ENCODE data around the gene SSRP1.
"Not testable (repeated sequence)": the region's sequence is repeated elsewhere in the genome, so short reads cannot be mapped to it uniquely, and the experiment has no call there.

The SSRP1 gene

DNA sequence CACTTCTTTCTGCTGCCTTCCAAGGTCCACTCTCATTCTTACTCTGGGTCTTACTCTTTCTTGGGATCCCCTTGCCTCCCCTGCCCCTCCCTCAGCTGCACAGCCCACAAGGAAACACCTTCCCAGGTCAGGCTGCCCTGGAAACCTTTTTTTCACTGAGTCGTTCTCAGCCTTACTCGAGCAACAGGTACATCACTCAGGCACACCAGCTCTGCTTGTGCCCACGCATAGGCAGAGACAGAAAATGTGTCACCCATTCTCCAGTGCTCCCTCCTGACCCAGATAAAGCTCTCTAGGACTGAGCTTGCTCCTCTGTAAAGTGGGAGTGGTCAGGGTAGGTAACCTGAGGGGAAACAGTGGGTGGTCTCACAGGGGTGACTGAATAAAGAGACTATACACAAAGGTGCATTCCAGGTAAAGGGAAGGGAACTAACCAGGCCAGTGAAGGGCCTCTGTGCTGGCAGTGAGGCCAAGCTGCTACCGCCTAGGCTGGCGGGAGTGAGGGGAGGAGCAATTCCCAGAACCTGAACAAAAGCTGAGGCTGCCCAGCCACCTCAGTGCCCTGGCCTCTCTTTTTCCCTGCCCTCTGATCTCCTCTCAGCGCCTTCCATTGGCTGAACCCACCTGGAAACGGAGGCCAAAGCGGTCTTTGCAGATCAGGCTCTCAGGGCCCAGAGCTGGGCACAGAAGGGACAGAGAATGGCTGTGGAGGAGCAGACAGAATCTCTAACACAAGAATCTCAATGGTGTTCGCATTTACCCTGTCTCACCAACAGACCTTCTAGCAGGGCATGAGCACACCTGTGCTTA lies 29.4 kb upstream of the SSRP1 start:
- no peaks in the 10 kb centered on the region for H3K4me1 Mint-ChIP-seq
- no peak for DNase-seq
- H3K9me3 Mint-ChIP-seq, result no peaks in the 10 kb centered on the region
- H3K27me3 Mint-ChIP-seq, result no peaks in the 10 kb centered on the region
- no peak overlapping the region for H3K4me3 Mint-ChIP-seq
- H3K36me3 Mint-ChIP-seq (ENCODE audit: low read depth), result no peaks in the 10 kb centered on the region
- ATAC-seq, result no peak
- H3K27ac Mint-ChIP-seq, result no peak overlapping the region

DNA sequence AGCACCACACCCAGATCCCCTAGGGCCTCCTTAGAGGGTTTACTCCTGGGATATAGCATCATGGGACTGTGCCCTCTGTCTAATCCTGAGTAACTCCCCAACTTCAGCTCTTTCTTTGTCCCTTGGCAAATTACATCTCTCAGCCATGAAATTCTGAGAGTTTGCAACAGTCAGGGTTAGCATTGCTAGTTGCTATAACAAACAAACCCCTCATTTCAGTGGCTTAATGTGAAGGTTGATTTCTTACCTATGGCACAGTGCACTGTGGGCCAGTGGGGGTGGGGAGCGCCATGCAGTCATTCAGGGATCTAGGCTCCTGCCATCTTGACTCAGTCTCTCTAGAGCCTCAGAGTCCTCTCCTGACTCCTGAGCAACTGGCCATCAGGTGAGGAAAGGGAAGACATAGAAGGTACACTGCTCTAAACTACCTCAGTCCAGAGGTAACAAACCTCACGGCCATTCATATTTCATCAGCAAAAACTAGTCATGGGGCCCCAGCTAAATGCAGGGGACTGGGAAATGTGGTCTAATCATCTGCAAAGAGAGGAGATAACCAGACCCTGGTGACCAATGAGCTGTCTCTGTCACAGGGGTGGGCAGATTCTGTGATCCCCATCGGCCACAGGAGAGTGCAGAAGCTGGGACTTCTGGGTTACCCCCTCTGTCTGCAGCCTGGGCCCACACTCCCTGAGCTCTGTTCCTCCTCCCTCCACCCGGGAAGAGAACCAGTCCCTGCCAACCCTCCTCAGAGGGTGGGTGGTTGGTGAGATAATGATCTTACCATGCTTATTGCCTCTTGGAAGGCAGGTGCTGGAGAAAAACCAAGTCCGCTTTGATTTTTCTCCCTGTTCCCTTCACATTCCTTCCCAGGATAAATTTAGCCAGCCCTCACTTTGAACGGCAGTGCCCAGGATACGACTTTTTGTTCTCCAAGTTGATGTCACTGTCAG lies 27.7 kb upstream of the SSRP1 start:
- Mint-ChIP-seq H3K36me3 (ENCODE audit: low read depth) (no peaks in the 10 kb centered on the region), H3K4me1 (no peaks in the 10 kb centered on the region), H3K27ac (no peak overlapping the region), H3K9me3 (no peaks in the 10 kb centered on the region), H3K4me3 (no peak overlapping the region), H3K27me3 (no peaks in the 10 kb centered on the region)
- ATAC-seq (no peak), DNase-seq (no peak)

DNA sequence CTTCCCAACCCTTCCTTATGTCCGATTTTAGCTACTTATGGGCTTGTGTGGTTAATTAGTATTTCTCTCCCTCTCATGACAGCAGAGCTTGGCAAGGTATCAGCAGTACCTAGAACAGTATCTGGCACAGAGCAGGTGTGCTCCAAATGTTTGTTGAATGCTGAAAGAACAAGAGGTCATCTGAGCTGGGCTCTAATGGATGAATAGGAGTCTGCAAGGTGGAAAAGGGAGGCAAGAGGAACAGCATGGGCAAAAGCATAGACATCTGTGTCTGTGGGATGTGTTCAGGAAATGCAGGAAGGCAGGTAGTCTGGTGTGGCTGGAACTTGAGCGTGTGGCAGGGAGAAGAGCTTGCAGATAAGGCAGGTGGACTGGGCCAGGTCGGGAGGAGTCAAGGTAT lies 26.2 kb upstream of the SSRP1 start:
- ATAC-seq, result no peak
- no peak for DNase-seq
- Mint-ChIP-seq H3K27ac (no peak overlapping the region), H3K9me3 (no peaks in the 10 kb centered on the region), H3K4me3 (no peak overlapping the region), H3K36me3 (ENCODE audit: low read depth) (no peaks in the 10 kb centered on the region), H3K27me3 (no peaks in the 10 kb centered on the region), H3K4me1 (no peaks in the 10 kb centered on the region)

DNA sequence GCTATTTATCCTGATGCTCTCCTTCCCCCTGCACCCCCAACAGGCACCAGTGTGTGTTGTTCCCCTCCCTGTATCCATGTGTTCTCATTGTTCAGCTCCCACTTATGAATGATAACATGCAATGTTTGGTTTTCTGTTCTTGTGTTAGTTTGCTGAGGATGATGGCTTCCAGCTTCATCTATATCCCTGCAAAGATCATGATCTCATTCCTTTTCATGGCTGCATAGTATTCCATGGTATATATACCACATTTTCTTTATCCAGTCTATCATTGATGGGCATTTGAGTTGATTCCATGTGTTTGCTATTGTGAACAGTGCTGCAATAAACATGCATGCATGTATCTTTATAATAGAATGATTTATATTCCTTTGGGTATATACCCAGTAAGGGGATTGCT lies 25.7 kb upstream of the SSRP1 start:
- H3K9me3 Mint-ChIP-seq; DNase-seq; H3K27me3 Mint-ChIP-seq; H3K27ac Mint-ChIP-seq; H3K36me3 Mint-ChIP-seq (ENCODE audit: low read depth); ATAC-seq; H3K4me3 Mint-ChIP-seq; H3K4me1 Mint-ChIP-seq: not testable (repeated sequence)

DNA sequence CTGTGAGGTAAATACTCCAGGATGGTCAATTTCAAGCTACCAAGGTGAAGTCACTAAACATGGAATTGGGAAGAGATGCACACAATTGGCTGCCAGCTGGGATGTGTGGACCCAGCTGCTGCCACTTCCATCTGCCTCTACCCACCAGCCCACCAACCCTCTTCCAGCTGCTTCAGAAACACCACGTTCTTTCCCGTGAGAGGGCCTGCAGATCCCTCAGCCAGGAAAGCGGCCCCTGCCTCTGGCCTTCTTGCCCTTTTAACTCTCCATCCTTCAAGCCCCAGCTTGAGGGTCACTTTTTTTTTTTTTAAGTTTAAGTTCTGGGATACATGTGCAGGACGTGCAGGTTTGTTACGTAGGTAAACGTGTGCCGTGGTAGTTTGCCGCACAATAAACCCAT lies 25.3 kb upstream of the SSRP1 start:
- Mint-ChIP-seq H3K36me3 (ENCODE audit: low read depth) (no peaks in the 10 kb centered on the region), H3K4me1 (no peaks in the 10 kb centered on the region), H3K4me3 (no peak overlapping the region), H3K27me3 (peaks cover 5% of the 10 kb centered on the region), H3K9me3 (no peaks in the 10 kb centered on the region), H3K27ac (no peak overlapping the region)
- DNase-seq (no peak), ATAC-seq (no peak)

DNA sequence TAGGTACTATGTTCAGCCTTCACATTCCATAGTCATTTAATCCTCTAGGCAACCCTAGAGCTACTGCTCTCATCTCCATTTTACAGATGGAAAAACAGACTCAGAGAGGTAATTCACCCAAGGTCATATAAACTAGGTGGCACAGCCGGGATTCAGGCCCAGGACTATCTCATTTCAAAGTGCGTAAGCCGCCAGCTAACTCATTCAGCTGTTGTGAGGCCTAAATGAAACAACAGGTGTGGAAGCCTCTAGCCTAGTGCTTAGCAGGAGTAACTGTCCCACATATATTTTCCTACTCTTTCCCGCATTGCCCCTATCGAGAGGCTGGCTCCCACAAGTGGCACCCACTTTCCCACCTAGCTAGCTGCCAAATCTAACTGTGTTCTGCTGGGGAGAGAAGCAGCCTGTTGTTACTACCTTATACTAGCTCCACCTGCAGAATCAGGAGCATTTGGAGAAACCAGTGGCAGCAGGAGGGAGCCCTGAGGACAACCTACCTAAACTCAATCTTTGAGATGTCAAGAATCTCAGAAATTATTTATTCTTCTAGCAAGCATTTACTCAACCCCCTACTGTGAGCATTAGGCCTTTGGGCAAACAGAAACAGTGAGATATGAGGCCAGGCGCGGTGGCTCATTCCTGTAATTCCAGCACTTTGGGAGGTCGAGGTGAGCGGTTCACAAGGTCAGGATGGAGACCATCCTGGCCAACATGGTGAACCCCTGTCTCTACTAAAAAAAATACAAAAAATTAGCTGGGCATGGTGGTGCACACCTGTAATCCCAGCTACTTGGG lies 24.4 kb upstream of the SSRP1 start:
- peaks cover 5% of the 10 kb centered on the region for H3K27me3 Mint-ChIP-seq
- no peak overlapping the region for H3K27ac Mint-ChIP-seq
- ATAC-seq (no peak), DNase-seq (no peak)
- no peak overlapping the region for H3K4me3 Mint-ChIP-seq
- H3K9me3 Mint-ChIP-seq, result no peaks in the 10 kb centered on the region
- H3K36me3 Mint-ChIP-seq (ENCODE audit: low read depth), result no peaks in the 10 kb centered on the region
- no peaks in the 10 kb centered on the region for H3K4me1 Mint-ChIP-seq

DNA sequence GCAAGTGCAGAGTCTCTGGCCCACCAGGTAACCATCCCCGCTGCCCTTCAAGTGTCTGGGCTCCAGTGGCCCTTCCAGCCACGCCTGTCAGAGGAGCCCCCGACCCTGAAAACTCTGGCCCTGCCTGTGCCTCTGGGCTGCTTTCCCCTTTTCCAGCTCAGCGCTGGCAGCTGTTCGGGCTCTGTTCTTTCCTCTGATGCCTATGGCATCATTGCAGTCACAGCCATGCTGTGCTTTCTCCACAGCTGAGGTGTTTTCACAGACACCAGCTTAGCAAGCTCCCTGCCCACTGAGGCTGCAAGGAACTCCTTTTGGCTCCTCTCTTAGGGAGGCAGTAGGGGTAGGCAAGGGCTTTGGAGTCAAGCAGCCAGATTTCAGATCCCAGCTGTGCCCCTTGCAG lies 23.7 kb upstream of the SSRP1 start:
- H3K27ac Mint-ChIP-seq, result no peak overlapping the region
- H3K9me3 Mint-ChIP-seq, result no peaks in the 10 kb centered on the region
- H3K4me3 Mint-ChIP-seq, result no peak overlapping the region
- peaks cover 10% of the 10 kb centered on the region for H3K27me3 Mint-ChIP-seq
- no peaks in the 10 kb centered on the region for H3K4me1 Mint-ChIP-seq
- ATAC-seq, result no peak
- H3K36me3 Mint-ChIP-seq (ENCODE audit: low read depth), result no peaks in the 10 kb centered on the region
- DNase-seq, result no peak

DNA sequence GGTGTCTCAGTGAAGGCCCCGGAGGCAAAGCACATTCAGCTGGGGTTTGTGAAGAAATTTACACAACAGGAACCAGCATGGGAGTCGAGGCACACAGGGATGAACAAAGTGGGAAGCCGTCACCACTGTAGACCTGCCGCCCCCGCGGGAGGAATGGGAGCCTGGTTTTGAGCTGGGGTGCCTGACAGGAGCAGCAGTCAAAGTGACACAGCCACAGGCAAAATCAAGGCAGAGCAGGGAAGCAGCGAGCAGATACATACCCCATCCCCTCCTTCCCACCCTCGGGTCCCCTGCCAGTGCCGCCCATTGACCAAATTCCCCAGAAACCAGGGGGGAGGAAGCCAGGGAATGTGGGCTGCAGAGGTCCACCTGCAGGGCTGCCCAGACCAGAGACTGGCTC lies 23.3 kb upstream of the SSRP1 start:
- Mint-ChIP-seq H3K9me3 (no peaks in the 10 kb centered on the region), H3K4me3 (no peak overlapping the region), H3K27me3 (peaks cover 10% of the 10 kb centered on the region), H3K36me3 (ENCODE audit: low read depth) (no peaks in the 10 kb centered on the region), H3K4me1 (no peaks in the 10 kb centered on the region), H3K27ac (no peak overlapping the region)
- no peak for DNase-seq
- no peak for ATAC-seq

DNA sequence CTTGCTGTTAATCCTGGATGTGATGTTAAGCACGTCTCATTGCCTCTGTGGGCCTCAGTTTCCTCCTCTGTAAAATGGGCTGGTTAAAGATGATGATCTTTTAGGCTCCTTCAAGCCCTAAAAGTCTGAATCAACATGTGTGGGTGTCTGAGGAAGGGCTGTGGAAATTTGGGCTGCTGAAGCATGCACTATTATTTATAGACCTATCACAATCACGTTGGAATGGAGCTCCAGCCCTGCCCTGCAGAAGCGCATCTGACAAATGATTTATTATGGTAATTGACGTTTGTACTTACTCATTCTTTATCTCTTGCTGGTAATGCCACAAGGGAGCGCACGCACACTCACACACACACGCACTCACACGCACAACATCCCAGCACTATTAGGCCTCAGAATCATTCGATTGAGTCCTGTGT lies 22.9 kb upstream of the SSRP1 start:
- no peak for ATAC-seq
- peaks cover 10% of the 10 kb centered on the region for H3K27me3 Mint-ChIP-seq
- no peak overlapping the region for H3K27ac Mint-ChIP-seq
- H3K4me3 Mint-ChIP-seq, result no peak overlapping the region
- H3K9me3 Mint-ChIP-seq, result no peaks in the 10 kb centered on the region
- no peaks in the 10 kb centered on the region for H3K36me3 Mint-ChIP-seq (ENCODE audit: low read depth)
- H3K4me1 Mint-ChIP-seq, result no peaks in the 10 kb centered on the region
- no peak for DNase-seq

DNA sequence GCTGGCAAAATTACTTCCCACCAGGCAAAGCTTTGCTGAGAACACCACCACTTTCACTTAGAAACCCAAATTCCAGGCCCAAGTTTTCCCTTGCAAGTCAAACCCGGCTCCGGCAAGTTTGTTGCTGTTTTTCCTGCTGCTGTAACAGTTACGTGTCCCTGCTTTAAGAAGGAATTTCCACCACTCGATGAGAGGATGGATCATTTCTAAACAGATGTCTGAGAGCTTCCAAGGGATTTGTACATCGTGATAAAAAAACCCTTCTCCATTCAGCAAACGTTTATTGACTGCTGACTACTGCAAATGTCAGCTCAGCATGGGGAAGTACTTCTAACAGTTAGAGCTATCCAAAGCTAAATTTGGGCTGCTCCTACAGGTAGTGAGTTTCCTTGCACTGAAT lies 22.2 kb upstream of the SSRP1 start:
- Mint-ChIP-seq H3K36me3 (ENCODE audit: low read depth) (no peaks in the 10 kb centered on the region), H3K27me3 (peaks cover 10% of the 10 kb centered on the region), H3K9me3 (no peaks in the 10 kb centered on the region), H3K4me3 (no peak overlapping the region), H3K27ac (no peak overlapping the region), H3K4me1 (no peaks in the 10 kb centered on the region)
- ATAC-seq (no peak), DNase-seq (no peak)

DNA sequence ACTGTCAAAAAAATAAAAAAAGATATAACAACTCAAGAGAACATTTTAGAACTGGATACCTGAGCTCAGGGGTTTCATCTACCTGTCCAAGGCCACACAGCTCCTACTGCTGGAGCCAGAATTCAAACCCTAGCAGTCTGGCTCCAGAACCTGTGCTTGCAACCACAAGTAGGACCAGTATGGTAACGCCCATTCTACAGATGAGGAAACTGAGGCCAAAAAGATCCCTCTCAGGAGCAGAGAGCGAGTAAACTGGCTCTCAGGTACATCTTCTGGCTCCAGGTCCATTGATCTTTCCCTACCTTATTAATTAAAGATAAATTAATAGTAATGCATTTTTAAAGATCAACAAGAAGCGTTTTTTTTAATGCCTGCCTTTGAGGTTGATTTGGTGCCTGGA lies 21.6 kb upstream of the SSRP1 start:
- Mint-ChIP-seq H3K9me3 (no peaks in the 10 kb centered on the region), H3K4me3 (no peak overlapping the region), H3K27ac (no peak overlapping the region), H3K36me3 (ENCODE audit: low read depth) (no peaks in the 10 kb centered on the region), H3K27me3 (peaks cover 10% of the 10 kb centered on the region), H3K4me1 (no peaks in the 10 kb centered on the region)
- no peak for ATAC-seq
- no peak for DNase-seq

DNA sequence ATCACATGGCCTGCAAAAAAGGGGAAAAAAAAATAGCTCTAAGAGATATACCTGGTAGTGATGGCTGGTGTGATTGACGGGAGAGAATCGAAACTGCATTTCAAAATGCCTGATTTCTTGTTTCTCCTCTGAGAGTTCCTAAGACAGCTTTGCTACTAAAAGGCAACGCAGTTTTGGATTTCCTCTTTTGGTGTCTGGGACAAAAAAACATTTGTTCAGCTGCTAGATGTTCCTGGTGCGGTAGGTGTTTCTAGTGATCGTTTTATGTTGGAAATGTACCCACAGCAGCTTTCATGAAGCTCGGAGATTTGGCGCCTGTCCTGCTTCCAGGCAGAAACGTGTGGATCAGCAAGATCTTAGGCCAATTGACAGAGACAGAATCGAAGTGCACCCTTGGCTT lies 20.6 kb upstream of the SSRP1 start:
- peaks cover 2% of the 10 kb centered on the region for H3K36me3 Mint-ChIP-seq (ENCODE audit: low read depth)
- ATAC-seq (no peak), DNase-seq (no peak)
- H3K9me3 Mint-ChIP-seq, result peaks cover 5% of the 10 kb centered on the region
- no peaks in the 10 kb centered on the region for H3K4me1 Mint-ChIP-seq
- no peak overlapping the region for H3K4me3 Mint-ChIP-seq
- H3K27ac Mint-ChIP-seq, result no peak overlapping the region
- H3K27me3 Mint-ChIP-seq, result peaks cover 14% of the 10 kb centered on the region

DNA sequence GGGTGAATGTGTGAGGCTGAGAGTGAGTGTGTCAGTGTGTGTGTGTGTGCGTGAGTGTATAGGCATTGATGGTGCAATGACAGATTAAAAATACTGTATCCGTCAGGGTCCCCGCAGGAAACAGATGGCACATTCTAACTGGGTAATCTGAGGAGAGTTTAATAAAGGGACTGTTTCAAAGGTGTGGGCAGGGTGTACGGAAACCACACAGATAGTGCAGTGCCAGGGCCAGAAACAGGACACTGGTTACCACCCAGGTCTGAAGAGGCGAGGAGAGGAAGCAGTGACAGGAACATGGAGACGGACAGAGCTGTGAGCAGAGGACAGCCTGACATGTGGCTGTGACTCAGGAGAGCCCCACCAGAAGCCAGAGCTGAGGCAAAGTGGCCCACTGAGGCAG lies 19.0 kb upstream of the SSRP1 start:
- peaks cover 3% of the 10 kb centered on the region for H3K4me1 Mint-ChIP-seq
- peaks cover 16% of the 10 kb centered on the region for H3K27me3 Mint-ChIP-seq
- no peak overlapping the region for H3K27ac Mint-ChIP-seq
- DNase-seq, result no peak
- ATAC-seq, result no peak
- no peak overlapping the region for H3K4me3 Mint-ChIP-seq
- H3K9me3 Mint-ChIP-seq, result peaks cover 7% of the 10 kb centered on the region
- H3K36me3 Mint-ChIP-seq (ENCODE audit: low read depth), result peaks cover 2% of the 10 kb centered on the region

DNA sequence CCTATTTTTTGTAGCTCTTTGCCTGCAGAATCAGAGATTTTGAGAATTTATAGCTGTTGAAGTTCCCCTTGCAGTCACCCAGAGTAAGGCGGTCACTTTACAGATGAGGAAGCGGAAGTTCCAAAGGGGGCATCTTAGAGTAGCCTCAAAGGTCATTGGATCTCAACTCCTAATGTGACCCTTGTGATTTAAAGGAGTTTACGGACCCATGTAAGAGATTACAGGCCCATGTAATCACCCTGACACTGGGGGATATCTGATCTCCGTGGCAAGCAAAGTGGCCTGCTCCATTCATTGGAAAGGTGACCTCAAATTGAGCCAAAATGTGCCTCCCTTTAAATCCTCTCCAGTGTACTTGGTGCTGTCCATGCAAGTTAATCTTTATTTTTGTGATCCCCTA lies 18.2 kb upstream of the SSRP1 start:
- H3K36me3 Mint-ChIP-seq (ENCODE audit: low read depth), result peaks cover 2% of the 10 kb centered on the region
- peaks cover 16% of the 10 kb centered on the region for H3K27me3 Mint-ChIP-seq
- no peak for ATAC-seq
- H3K4me1 Mint-ChIP-seq, result peaks cover 3% of the 10 kb centered on the region
- peaks cover 7% of the 10 kb centered on the region for H3K9me3 Mint-ChIP-seq
- H3K4me3 Mint-ChIP-seq, result no peak overlapping the region
- no peak for DNase-seq
- H3K27ac Mint-ChIP-seq, result no peak overlapping the region
